ENCODE results near the gene SNX13.
A peak's percentile ranks its signal among the peaks of the same experiment; 100 is the strongest.

SNX13 gene, protein sequence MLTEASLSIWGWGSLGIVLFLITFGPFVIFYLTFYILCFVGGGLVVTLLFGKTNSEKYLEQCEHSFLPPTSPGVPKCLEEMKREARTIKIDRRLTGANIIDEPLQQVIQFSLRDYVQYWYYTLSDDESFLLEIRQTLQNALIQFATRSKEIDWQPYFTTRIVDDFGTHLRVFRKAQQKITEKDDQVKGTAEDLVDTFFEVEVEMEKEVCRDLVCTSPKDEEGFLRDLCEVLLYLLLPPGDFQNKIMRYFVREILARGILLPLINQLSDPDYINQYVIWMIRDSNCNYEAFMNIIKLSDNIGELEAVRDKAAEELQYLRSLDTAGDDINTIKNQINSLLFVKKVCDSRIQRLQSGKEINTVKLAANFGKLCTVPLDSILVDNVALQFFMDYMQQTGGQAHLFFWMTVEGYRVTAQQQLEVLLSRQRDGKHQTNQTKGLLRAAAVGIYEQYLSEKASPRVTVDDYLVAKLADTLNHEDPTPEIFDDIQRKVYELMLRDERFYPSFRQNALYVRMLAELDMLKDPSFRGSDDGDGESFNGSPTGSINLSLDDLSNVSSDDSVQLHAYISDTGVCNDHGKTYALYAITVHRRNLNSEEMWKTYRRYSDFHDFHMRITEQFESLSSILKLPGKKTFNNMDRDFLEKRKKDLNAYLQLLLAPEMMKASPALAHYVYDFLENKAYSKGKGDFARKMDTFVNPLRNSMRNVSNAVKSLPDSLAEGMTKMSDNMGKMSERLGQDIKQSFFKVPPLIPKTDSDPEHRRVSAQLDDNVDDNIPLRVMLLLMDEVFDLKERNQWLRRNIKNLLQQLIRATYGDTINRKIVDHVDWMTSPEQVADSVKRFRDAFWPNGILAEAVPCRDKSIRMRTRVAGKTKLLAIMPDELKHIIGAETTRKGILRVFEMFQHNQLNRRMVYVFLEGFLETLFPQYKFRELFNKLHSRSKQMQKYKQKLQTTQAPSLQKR
- 69.5 to 74.1 reads per million in 2 experiments for total RNA-seq

DNA sequence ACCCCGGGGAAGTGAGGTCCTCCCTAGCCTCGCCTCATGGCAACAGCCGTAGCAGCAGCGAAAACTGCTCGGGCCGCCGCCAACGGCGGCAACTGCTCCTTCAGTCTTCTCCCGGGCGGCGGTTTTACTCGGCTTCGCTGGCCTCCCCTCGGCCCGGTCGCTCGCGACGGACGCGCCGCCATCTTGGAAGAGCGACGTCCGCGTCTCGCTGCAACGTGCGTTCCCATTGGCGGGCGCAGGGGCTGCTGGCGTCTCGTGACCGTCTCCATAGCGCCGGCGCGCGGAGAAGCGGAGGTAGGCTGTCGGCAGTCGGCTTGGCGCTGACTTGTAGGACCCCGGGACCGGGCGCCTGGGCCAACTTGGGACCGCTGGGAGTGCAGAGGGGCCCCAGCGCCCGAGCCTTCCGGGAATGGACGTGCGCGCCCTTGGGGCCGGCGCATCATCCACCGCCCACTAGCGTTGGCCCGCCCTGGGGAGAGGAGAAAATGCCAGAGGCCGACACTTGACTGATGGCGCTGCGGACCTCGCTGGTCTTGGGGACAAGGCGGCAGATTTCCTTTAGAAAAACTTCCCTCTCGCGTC is at the start of gene SNX13:
TSS of gene SNX13 (minus strand) at position 193 of the 582 bp plus-strand sequence. CDS start 199 bp downstream, outside the sequence.
- peak; percentile 84 for DNase-seq (ENCODE audit: low read depth)

DNA sequence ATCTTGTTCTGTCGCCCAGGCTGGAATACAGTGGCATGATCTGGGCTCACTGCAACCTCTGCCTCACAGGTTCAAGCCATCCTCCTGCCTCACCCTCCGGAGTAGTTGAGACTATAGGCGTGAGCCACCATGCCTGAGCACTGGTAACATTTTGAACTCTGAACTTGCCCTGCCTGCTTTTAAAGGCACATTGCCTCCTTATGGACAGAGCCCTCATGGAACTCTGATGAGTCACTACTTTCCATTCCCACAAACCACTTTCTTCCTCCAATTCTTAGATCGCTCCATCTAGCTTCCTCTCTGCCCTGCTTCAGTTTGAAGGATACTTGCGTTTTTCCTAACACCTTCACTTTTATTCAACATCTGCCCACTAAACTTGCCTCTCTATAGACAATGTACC is 49.3 kb upstream of the SNX13 start:
- DNase-seq (ENCODE audit: low read depth) = no peak

DNA sequence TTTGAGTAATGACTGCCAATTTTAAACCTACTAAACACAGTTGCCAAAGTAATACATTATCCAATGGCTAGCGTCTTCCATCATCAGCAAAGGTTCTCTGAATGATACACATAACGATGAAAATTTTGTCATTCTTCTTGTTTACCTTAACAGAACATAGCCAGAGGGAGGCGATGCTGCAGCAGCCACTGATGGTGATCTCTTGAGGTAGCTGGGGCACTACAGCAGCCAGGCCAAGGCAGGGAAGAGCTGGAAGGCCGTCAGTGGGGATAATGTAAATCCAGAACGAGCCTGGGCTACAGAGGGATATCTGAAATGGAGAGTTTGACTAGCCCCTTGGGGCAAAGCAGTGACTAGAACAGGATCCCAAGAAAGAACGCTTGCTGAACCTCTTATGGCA is 48.6 kb upstream of the SNX13 start:
- no peak for DNase-seq (ENCODE audit: low read depth)

DNA sequence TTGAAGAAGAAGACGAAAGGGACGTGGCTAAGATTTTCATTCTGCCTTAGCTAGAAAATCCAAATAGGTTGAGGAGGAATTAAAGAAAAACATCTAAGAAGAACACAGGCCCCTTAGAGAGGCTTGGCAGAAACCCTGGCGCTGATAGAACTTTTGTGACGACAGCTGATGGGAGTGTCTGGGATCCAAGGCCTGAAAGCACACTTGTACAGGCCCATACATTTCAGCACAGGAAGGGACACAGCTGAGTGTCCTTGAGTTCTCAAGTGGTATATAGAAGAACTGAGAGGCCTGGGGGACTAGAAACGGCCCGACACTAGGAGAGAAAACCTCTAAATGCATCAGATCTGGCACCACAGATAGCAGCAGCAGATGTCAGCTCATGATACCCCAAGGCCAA is 47.8 kb upstream of the SNX13 start:
- no peak for DNase-seq (ENCODE audit: low read depth)

DNA sequence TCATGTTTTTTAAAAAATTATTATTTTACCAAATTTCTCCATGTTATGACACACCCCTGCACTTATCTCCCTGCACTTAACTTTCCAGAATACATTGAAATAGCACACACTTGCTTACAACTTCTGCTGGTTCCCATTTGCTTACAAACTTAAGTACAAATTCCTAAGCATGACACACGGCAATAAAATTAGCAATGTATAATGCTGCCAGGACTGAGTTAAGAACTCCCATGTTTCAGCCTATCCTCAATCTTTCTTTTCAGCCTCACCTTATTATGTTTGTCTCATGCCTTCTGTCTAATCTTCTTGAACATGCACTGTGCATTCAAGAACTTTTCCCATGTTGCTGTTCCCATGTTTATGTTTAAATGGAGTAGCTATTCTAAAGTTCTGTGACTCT is 46.6 kb upstream of the SNX13 start:
- no peak for DNase-seq (ENCODE audit: low read depth)

DNA sequence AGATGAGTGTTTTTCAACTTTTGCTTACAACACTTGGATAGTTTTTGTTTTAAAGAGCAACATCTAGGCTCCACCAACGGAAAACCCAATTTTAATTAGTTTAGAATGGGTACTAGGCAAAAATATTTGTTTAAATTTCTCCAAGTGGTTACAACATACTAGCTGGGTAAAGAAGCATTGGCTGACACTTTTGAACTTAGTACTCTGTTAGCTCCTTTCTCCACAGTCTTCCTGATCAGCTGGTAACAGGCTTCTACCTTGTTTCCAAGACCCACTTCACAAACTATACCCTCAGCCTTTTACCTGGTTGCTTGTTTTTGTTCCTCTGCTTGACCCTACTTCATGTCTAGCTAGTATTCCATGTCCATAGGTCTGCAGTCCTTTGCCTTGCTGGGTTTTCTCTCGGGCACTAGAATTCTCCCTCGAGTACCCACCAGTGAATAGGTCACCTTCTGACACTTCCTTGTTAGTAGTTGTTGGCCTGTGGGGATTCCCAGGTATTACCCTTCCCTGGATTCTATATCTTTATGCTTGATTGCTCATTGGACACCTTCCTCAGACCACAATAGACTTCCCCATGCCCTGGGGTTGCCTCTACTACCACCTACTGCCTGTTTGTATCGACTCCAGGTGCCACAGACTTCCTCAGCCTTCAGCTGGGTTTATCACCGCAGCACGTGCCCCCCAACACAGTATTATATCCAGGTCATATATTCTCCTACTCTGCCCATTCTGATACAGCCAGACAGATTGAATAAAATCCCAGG is 45.4 kb upstream of the SNX13 start:
- DNase-seq (ENCODE audit: low read depth) = no peak

DNA sequence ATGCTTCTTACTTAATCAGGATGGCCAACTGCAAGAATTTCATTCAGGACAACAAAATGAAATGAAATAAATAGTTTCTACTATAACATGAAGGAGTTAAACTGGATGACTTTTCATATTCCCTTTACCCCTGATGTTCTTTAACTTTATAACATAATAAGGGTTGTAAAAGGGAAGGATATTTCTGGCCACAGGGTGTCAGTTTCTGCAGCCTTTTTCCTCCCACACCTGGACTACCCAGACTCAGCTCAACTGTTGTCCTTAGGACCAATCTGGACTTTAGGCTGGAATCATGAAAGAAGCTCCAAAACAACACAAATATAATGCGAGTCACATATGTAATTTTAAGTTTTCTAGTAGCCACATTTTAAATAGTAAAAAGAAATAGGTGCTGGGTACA is 44.0 kb upstream of the SNX13 start:
- DNase-seq (ENCODE audit: low read depth) = no peak

DNA sequence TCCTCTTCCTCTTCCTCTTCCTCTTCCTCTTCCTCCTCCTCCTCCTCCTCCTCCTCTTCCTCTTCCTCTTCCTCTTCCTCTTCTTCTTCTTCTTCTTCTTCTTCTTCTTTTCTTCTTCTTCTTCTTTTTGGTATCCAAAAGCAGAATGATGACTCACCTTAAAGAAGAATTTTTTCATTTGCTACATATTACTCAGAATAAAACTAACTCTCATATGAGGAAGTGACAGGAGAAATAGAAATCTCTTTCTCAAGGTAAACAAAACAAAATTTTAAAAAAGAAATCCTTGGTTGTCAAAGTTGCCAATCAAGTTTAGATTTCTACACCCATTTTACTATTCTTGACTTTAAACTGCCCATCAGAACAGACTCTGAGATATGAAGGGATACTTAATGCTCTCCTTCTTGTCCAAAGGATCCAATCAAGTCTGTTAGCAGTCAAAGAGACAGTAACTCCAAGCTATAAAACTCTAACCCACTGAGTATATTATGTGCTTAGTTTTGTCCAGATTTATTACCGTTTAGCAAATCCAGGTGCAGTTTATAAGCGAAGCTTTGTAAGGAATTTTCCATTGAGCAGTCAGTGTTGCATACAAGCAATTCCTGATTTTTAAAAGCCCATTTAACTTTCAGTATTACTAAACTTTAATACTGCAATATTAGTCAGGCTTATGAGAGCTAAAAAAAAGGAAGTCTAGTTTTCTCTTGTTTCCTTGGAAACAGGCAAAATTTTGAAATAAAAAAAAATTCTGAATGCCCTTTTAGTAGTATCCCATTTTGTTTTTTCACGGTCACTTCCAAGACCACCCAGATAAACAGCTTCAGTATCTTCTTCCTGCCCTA is 43.1 kb upstream of the SNX13 start:
- no peak for DNase-seq (ENCODE audit: low read depth)

DNA sequence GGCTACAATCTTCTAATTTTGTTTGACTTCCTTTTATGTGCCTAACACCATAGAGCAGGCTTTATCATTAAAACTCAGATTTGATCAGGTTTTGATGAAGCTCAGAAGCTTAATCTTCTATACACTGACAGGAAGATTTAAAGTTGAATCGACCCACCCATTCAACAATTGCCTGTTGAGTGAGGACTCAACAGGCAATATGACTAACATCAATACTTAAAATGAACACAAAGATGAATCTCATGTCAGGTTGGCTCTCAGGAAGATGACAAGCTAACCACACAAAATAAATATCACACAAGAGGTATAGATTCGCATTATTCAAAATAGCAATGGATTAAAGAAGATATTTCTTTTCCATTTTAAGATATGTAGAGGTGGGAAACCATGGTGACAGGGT is 36.7 kb upstream of the SNX13 start:
- DNase-seq (ENCODE audit: low read depth) = no peak

DNA sequence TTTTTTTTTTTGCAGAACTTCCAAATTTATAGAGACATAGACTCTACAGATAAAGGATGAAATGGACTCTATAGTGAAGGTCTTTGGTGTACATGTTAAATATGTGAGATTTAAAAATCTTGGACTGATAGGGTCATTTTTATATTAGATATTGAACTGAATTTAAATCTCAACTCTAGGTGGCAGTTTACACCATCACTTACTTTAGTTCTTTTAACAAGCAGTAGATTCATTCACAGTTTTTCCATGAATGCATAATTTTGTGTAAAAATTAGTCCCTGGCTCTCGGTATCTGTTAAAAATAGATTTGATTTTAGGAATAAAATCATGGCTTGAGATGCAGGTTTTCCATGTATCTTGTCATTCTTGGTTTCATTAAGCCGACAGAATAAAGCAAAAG is 31.1 kb upstream of the SNX13 start:
- DNase-seq (ENCODE audit: low read depth) = no peak

DNA sequence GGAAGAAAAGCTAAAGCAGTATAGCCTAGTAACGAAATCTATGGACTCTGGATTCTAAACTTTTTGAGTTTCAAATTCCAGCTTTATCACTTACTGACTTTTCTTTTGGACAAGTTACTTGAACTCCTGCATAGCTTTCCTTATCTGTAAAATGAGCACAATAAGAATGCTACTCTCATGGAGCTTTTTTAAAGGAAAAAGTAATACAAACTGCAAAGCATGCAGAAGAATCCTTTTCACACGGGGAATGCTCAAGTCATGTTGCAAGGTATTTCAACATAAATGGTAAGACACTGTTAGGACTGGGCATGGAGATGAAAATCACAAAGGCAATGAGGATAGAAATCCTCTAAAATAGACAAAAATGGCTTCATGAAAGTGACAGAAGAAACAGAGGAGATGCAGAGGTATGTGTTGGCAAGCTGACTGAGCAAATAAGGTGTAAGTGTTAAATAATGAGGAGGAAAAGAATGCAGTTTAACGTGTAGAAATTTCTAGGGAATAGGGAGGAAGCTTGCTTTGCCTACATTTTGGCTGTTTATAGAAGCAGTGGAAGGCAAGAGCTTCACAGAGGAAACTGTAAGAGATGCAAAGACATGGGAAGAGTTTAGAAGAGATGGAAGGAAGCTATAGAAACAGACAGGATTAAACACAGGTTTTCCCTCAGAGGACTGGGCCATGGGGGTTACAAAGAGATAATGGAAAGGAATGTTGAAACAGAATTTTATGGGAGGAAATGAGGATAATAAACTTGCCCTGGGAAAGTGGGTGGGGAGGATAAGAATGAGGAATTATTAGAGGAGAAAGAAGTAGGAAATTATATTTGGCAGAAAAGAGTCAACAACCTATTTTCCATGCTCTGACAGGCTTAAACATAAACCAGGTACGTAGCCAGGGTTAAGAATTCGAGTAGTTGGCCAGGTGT is 28.8 kb upstream of the SNX13 start:
- DNase-seq (ENCODE audit: low read depth) = no peak

DNA sequence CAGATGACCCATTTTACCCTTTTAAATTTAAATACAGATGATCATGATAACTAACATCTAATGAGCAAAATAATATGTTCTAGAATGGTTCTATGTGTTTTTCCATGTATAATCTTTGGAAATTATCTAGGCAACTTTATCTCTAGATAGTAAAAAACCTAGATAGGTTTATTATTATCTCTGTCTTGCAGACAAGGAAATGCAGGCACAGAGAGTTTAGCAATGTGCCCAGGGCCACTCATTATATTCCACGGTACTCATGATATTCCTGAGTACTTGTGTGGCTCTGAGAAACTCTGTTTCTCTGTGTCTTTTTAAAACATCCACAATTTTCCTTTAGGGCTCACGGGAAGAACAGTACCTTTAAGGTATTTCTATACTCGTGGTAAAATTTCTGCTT is 26.4 kb upstream of the SNX13 start:
- DNase-seq (ENCODE audit: low read depth) = no peak

DNA sequence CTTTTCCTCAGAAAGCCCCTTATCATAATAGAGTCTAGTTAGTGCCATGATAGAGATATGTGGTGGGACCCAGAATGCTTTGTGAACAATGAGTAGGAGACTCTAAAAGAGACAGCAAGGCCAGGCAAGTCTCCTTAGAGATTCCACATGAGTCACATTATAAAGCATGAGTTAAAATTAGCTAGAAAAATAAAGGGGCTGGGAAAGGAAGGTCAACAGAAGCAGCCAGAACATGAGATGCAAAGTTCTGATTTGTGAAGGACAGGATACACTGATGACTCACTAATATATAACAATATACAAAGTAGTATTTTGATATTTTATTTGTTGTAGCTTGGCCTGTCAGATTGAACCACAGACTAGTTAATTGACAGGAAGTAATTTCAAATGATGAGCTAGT is 25.3 kb upstream of the SNX13 start:
- DNase-seq (ENCODE audit: low read depth) = no peak

DNA sequence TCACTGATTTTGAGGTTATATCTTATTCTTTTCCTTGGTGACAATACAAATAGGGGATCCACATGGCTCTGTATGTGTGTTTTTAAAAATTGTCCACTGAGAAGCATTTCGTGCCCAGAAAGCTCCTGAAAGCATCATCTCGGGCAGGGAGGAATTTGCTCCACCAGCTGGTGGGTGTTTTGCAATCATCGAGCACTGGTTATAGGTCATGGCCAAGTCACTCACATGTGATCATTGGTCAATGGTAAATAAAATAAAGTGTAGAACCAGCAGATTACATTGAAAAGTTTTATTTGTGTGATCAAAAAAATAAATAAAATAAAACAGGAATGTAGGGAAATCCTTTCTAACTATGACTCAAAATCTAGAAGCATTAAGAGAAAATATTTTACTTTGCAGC is 23.0 kb upstream of the SNX13 start:
- DNase-seq (ENCODE audit: low read depth) = no peak

DNA sequence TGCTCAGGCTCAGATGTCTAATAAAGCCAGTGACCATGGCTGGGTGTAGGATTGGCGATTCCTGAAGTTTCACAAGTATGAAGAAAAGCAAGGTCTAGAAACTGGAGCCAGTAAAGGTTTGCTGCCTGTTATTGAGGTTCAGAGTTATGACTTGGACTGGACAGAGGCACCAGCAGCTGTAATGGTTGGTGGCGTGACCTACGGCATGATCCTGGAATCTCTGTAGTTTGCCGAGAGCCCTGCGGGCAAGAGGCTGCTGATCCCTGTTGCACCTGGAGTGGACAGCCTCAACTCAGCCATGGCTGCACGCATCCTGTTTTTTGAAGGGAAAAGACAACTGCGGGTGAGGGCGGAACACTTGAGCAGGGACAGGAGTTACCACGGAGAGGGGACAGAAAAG is 22.4 kb upstream of the SNX13 start:
- DNase-seq (ENCODE audit: low read depth) = no peak

DNA sequence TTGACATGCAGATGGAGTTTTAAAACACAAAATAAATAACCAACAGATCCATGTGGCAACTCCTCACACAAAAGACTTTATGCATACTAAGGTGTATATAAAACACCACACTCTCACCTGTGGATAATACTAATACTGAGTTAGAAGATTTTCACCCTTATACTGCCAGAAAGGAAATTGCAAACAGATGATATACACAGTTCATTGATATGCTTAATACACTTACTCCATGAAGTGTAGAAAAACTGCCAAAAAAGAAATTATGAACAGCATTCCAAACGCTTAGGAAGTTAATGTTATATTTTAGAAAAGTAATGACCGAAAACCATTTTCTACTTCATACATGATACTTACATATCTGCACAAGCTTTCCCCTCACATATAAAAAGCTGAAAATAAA is 17.6 kb upstream of the SNX13 start:
- DNase-seq (ENCODE audit: low read depth) = no peak

DNA sequence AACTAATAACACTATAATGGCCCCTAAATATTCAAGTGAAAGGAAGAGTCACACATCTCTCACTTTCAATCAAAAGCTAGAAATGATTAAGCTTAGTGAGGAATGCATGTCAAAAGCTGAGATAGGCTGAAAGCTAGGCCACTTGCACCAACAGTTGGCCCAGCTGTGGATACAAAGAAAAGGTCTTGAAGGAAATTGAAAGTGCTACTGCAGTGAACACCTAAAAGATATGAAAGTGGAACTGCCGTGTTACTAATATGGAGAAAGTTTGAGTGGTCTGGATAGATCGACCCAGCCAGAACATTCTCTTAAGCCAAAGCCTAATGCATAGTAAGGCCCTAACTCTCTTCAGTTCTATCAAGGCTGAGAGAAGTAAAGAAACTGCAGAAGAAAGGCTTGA is 12.1 kb upstream of the SNX13 start:
- DNase-seq (ENCODE audit: low read depth) = no peak

DNA sequence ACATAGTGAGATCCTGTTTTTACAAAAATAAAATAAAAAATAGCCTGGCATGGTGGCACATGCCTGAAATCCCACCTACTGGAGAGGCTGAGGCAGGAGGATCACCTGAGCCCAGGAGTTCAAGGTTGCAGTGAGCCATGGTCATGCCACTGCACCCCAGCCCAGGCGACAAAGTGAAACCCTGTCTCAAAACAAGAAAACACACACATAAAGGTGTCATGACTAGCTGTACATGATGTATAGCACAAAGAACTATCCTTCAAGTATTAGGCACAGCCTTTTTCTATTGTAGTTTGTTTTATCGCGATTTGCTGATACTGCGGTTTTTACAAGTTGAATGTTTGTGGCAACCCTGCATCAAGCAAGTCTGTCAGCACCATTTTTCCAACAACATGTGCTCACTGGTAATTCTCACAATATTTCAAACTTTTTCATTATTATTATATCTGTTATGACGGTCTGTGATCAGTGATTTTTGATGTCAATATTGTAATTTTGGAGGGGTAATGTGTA is 11.5 kb upstream of the SNX13 start:
- no peak for DNase-seq (ENCODE audit: low read depth)

DNA sequence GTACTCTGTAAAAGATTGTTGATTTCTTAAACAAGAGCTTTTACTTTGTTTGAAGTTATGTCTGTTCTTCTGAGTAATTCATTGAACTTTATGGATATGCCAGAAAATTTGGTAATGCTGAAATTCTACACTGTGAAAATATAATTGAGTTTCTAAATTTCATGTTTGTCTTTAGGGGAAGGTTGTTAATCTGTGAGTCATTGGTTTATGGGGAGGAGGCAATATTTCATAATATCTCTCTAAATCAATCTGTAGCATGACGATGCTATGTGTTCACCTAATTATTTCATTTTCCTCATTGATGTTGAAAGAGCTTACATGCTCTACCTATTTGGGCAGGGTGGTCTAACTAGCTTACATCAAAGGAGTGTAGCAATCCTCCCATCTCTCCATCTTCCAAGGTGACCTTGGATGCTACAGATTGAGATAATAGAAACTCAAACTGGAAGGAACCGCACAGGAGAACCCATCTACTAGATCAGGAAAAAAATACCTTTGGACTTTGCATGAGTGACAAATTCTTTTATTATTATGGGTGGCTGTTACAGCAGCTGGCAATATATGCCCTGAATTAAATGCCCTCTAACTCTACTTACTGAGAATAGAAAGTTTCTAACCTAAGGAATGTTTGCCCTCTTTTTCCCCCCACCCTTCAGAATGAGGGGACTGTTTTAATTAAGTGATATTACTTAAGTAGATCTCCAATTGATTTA is 8.4 kb upstream of the SNX13 start:
- no peak for DNase-seq (ENCODE audit: low read depth)
